Bronchial epithelial cell (primary cell): ENCODE results near the gene AZU1. TPM values are rescaled to one million over a fixed set of nuclear protein-coding genes. Genes with fewer than 3 reads are reported as not detected.
"Not testable (repeated sequence)": the region's sequence is repeated elsewhere in the genome, so short reads cannot be mapped to it uniquely, and the experiment has no call there.

Experiments
- DNase-seq: peaks from one replicate; pipeline ENCODE4 v3.0.0-alpha.2; 2010; ENCODE audit warnings: low read depth
- FAIRE-seq: peaks from 2 replicates; lab custom pipeline; 2011; peaks lifted over from hg19 to GRCh38; lab: Jason Lieb, UNC
- H3K27me3 ChIP-seq: 2 replicates; pipeline ENCODE4 v1.5.1; 2011; ENCODE audit warnings: low read length; ENCODE audit not compliant: control insufficient read depth, insufficient read depth
- H3K36me3 ChIP-seq: 2 replicates; pipeline ENCODE4 v1.5.1; 2011; ENCODE audit warnings: low read length; ENCODE audit not compliant: control insufficient read depth, insufficient read depth
- H3K4me3 ChIP-seq: 2 replicates; pipeline ENCODE4 v1.5.1; 2011; ENCODE audit warnings: mild to moderate bottlenecking, low read depth, low read length, control low read depth
- total RNA-seq: library from RNA; depleted of rRNA; stranded (reverse); fragments of >200 nt; gene quantifications from 2 replicates; pipeline ENCODE4 v1.2.1, GENCODE V29; 2014
- TF ChIP-seq, protein P1 (sequence below): IDR thresholded peaks from 2 replicates; pipeline ENCODE4 v1.5.1; 2011; ENCODE audit warnings: mild to moderate bottlenecking, moderate library complexity, low read length, control low read depth, inconsistent platforms; ENCODE audit not compliant: insufficient read depth, severe bottlenecking

The AZU1 gene
- total RNA-seq, 1 donor from 2014 or later: not detected

DNA sequence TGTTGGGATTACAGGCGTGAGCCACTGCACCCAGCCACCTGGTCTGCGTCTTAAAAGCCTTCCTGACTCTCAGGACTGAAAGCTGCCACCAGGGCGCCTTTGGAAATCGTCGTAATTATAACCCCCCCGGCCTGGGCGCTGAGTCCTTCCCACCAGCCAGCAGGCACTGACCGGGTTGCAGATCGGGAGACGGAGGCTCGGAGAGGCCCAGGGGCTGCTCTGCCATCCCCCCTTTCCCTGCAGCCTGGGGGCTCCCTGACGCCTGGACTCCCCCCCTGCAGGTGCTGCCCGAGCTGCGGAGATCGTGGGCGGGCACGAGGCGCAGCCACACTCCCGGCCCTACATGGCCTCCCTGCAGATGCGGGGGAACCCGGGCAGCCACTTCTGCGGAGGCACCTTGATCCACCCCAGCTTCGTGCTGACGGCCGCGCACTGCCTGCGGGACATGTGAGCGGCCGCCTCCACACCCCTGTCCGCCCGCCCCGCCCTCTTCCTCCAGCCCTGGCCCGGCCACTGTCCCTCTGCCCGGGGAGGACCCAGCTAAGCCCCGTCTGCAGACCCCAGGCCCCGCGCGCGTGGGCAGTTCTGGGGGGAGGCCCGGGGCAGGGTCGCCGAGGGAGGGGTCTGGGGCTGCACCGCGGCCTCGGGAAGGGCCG is 15.7 kb downstream of the AZU1 start:
- H3K36me3 ChIP-seq: no peaks in the 10 kb centered on the region
- FAIRE-seq (no peak), DNase-seq (no peak)
- peak overlapping the region; percentile 2 for H3K4me3 ChIP-seq
- peaks cover 1% of the 10 kb centered on the region for H3K27me3 ChIP-seq
- TF ChIP-seq, protein P1, sequence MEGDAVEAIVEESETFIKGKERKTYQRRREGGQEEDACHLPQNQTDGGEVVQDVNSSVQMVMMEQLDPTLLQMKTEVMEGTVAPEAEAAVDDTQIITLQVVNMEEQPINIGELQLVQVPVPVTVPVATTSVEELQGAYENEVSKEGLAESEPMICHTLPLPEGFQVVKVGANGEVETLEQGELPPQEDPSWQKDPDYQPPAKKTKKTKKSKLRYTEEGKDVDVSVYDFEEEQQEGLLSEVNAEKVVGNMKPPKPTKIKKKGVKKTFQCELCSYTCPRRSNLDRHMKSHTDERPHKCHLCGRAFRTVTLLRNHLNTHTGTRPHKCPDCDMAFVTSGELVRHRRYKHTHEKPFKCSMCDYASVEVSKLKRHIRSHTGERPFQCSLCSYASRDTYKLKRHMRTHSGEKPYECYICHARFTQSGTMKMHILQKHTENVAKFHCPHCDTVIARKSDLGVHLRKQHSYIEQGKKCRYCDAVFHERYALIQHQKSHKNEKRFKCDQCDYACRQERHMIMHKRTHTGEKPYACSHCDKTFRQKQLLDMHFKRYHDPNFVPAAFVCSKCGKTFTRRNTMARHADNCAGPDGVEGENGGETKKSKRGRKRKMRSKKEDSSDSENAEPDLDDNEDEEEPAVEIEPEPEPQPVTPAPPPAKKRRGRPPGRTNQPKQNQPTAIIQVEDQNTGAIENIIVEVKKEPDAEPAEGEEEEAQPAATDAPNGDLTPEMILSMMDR: peak; percentile 5

DNA sequence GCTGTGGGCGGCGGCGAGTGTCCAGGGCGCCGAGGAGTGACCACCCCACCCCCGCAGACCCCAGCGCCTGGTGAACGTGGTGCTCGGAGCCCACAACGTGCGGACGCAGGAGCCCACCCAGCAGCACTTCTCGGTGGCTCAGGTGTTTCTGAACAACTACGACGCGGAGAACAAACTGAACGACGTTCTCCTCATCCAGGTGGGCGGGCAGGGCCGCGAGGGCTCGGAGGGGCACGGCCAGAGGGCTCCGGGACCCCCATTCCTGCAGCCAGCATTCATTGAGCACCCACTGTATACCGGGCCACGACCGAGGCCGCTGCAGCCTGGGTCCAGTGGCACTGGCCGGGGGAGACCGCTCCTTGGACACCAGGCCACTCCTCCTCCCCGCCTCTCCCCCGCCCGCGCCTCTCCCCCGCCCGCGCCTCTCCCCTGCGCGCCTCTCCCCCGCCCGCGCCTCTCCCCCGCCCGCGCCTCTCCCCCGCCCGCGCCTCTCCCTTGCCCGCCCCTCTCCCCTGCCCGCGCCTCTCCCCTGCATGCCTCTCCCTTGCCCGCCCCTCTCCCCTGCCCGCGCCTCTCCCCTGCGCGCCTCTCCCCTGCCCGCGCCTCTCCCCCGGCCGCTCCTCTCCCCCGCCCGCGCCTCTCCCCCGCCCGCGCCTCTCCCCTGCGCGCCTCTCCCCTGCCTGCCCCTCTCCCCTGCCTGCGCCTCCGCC is 16.4 kb downstream of the AZU1 start:
- FAIRE-seq (no peak), DNase-seq (no peak)
- peak overlapping the region; percentile 2 for H3K4me3 ChIP-seq
- H3K36me3 ChIP-seq: no peaks in the 10 kb centered on the region
- H3K27me3 ChIP-seq: peaks cover 1% of the 10 kb centered on the region
- TF ChIP-seq, protein P1: no peak

DNA sequence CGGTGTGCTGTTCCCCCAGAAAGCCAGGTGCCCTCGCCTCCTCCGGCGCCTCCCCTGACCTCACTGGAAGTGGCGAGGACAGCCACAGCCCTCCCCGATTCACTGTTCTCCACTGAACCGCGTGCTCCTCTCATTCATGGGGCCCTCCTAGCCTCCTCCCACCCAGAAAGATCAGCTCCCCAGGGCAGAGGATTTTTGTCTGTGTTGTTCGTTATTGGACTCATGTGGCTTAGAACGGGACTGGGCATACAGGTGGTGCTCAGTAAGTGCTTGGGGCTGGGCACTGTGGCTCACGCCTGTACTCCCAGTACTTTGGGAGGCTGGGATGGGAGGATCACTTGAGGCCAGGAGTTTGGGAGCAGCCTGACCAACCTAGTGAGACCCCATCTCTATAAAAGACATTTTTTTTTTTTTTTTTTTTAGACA is 16.9 kb downstream of the AZU1 start:
- TF ChIP-seq, protein P1: no peak
- peaks cover 1% of the 10 kb centered on the region for H3K27me3 ChIP-seq
- DNase-seq (no peak), FAIRE-seq (no peak)
- H3K4me3 ChIP-seq: no peak overlapping the region
- no peaks in the 10 kb centered on the region for H3K36me3 ChIP-seq

DNA sequence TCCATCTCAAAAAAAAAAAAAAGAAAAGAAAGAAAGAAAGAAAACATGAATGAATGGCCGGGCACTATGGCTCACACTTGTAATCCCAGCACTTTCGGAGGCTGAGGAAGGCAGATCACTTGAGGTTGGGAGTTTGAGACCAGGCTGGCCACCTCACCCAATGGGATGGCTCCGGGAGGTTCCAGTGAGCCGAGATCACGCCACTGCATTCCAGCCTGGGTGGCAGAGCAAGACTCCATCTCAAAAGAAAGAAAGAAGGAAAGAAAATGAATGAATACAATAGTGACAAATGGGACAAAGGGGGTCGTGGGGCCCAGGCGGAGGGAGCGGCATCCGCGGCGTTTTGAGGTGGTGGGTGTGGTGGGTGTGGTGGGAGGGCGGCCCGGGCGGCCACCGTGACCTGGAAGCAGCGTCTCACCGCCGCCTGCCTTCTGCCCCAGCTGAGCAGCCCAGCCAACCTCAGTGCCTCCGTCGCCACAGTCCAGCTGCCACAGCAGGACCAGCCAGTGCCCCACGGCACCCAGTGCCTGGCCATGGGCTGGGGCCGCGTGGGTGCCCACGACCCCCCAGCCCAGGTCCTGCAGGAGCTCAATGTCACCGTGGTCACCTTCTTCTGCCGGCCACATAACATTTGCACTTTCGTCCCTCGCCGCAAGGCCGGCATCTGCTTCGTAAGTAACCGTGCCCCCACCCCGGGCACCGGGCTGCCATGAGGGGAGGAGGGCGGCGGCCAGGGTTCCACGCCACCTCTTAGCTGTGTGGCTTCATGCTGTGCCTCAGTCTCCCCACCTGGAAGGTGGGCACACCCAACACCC is 18.3 kb downstream of the AZU1 start:
- TF ChIP-seq, protein P1: no peak
- Histone ChIP-seq H3K4me3 (no peak overlapping the region), H3K36me3 (no peaks in the 10 kb centered on the region), H3K27me3 (peaks cover 1% of the 10 kb centered on the region)
- FAIRE-seq (no peak), DNase-seq (no peak)

DNA sequence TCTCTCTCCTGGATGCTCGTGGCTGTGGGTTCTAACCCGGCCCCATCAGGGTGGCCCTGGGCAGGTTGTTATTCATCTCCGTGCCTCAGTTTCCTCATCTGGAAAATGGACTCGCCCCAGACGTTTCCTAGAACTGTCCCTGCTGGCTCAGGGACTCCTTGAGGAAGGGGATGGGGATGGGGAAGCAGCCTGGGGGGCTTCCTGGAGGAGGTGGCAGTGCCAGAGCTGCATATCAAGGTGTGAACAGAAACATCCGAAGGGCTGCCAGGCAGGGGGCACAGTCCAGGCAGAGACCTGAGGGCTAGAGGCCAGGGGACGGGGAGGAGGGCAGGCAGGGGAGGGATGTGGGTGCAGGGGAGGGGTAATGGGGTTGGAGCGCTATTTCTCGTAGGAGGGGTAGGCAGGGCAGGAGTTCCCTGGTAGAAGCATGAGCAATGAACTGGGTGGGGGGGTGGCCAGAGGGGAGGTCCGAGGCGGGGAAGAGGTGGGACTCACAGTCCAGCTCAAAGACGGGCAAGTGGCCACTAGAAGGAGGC is 20.8 kb downstream of the AZU1 start:
- FAIRE-seq (no peak), DNase-seq (no peak)
- Histone ChIP-seq H3K36me3 (no peaks in the 10 kb centered on the region), H3K4me3 (no peak overlapping the region), H3K27me3 (peaks cover 1% of the 10 kb centered on the region)
- TF ChIP-seq, protein P1: no peak

DNA sequence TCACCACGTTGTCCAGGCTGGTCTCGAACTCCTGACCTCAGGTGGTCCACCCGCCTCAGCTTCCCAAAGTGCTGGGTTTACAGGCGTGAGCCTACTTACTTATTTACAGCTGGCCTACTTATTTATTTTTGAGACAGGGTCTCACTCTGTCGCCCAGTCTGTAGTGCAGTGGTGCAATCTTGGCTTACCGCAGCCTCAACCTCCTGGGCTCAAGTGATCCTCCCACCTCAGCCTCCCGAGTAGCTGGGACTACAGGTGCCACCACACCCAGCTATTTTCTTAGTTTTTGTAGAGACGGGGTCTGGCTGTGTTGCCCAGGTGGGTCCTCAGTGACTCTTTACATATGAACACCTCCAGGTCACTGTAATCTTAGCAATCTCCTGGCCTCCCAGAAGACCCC is 21.6 kb downstream of the AZU1 start:
- H3K27me3 ChIP-seq, H3K36me3 ChIP-seq, DNase-seq, H3K4me3 ChIP-seq, FAIRE-seq: not testable (repeated sequence)
